ENCODE measurements around the gene ANAPC4. TPM values are rescaled to one million over a fixed set of nuclear protein-coding genes. Genes with fewer than 3 reads are reported as not detected.

Gene ANAPC4
- total RNA-seq, 1 donor from 2014 or later, result 11.8 TPM

Other genes starting within 250 kb of the ANAPC4 start
- gene SEPSECS, start 216.8 kb upstream of the ANAPC4 start, total RNA-seq, result 24.9 TPM
- gene PI4K2B, start 143.2 kb upstream of the ANAPC4 start, total RNA-seq, result 23.0 TPM
- gene ZCCHC4, start 64.5 kb upstream of the ANAPC4 start, total RNA-seq, result 4.1 TPM